ENCODE measurements around the gene CES1. TPM values are rescaled to one million over a fixed set of nuclear protein-coding genes. Genes with fewer than 3 reads are reported as not detected.
A peak's percentile ranks its signal among the peaks of the same experiment; 100 is the strongest.

The CES1 gene
- total and polyA plus RNA-seq, 2 of the 8 experiments (the other 6 are each of a cell fraction or from before 2014, with no cell fraction given): 0.91 to 1.2 TPM

DNA sequence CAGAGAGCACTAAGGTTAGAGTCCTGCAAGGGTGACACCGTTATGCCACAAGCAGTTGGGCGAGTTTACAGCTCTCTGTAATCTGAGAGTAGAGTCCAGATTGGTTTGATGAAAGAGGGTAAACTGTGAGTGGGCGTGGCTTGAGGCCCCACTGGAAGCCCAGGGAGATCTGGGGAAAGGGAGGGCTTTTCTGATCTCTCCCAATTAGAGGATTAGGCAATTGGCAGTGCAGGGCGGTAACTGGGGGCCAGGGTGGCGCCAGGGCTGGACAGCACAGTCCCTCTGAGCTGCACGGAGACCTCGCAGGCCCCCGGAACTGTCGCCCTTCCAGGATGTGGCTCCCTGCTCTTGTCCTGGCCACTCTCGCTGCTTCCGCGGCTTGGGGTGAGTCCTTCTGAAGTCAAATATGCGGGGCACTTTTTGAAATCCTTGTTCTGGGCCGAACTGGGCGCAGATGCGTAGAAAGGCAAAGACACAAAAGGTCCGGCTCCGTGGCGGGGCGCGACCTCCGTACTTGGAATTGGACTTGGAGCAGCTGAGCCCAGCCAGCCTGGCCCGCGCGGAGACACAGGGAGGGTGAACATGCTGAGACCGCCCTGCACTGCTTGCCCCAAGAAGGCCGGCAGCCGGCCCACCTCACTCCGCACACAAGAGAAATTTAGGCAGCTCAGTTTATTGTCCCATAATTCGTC, 72.4 kb downstream of the CES1 start:
- peak overlapping the region in 1 of 4 experiments; percentile 35; a peak in 2 of 8 replicates for H3K4me3 ChIP-seq (ENCODE audit: extremely low read depth in 1 of 4, insufficient read depth in 2 of 4, low read depth in 3 of 4, low read length in 4 of 4)
- FAIRE-seq (no peak), DNase-seq (ENCODE audit: low read depth in 1 of 2, low spot score in 2 of 2) (peak in 1 of 2 experiments; percentile 62)
- H3K27me3 ChIP-seq (replicated peaks in 1 of 4; ENCODE audit: control insufficient read depth in 3 of 4, extremely low read depth in 1 of 4, insufficient read depth in 3 of 4, low read length in 3 of 4): peaks cover 0 to 18% (median 2%) of the 10 kb centered on the region in 4 experiments; a peak in 4 of 7 replicates
- no peak overlapping the region for H3K23ac ChIP-seq (ENCODE audit: insufficient read length)
- H2BK15ac ChIP-seq (ENCODE audit: low read length): no peak overlapping the region
- POLR2A ChIA-PET (ENCODE audit: partially characterized antibody): no interaction called here
- no peak overlapping the region for H2BK5ac ChIP-seq (ENCODE audit: low read depth, low read length)
- H3K14ac ChIP-seq (ENCODE audit: insufficient read length): no peak overlapping the region
- H3K4ac ChIP-seq (replicated peaks; ENCODE audit: insufficient read length, low read depth, low read length): no peak overlapping the region
- H4K20me1 ChIP-seq (replicated peaks in 1 of 2; ENCODE audit: control insufficient read depth in 1 of 2, insufficient read depth in 2 of 2, low read length in 2 of 2): no peaks in the 10 kb centered on the region
- H3K9ac ChIP-seq (replicated peaks in 1 of 4; ENCODE audit: extremely low read depth in 1 of 4, low read depth in 3 of 4, low read length in 3 of 4): no peak overlapping the region
- no peak overlapping the region for H4K8ac ChIP-seq (ENCODE audit: extremely low read depth, insufficient read depth, low read length)
- no peaks in the 10 kb centered on the region for H3K23me2 ChIP-seq (ENCODE audit: low read depth, low read length)
- H4K5ac ChIP-seq (ENCODE audit: insufficient read length, low read depth, low read length): no peak overlapping the region
- H3K79me2 ChIP-seq (ENCODE audit: control insufficient read depth in 1 of 2, insufficient read depth in 2 of 2, low read length in 2 of 2): no peaks in the 10 kb centered on the region
- H2AFZ ChIP-seq (ENCODE audit: low read length): no peak overlapping the region
- no peaks in the 10 kb centered on the region for H3K9me3 ChIP-seq (ENCODE audit: insufficient read depth in 2 of 2, low read depth in 1 of 2, low read length in 1 of 2)
- no peak overlapping the region for H3K27ac ChIP-seq (ENCODE audit: low read depth, low read length)
- H3K18ac ChIP-seq (ENCODE audit: extremely low read depth, low read length): no peak overlapping the region
- peaks cover 0 to 5% (median 0%) of the 10 kb centered on the region in 4 experiments; a peak in 3 of 7 replicates for H3K4me1 ChIP-seq (replicated peaks in 1 of 4; ENCODE audit: control insufficient read depth in 3 of 4, insufficient read depth in 4 of 4, low read length in 3 of 4)
- H3K36me3 ChIP-seq (ENCODE audit: control insufficient read depth in 2 of 4, insufficient read depth in 4 of 4, low read length in 3 of 4): no peaks in the 10 kb centered on the region
- CTCF ChIA-PET (ENCODE audit: partially characterized antibody): interaction anchor here (0.6 to 1.4 kb wide), 2 partner anchors 44 to 81 kb away, joined by 3 read pairs; no protein-coding TSS in a partner anchor
- H3K56ac ChIP-seq (replicated peaks; ENCODE audit: insufficient read length, low read depth, low read length): no peak overlapping the region
- H3K79me1 ChIP-seq (ENCODE audit: low read depth, low read length): no peaks in the 10 kb centered on the region
- no peak overlapping the region for H4K91ac ChIP-seq (replicated peaks; ENCODE audit: insufficient read length, low read length)
- H2BK120ac ChIP-seq (replicated peaks; ENCODE audit: low read depth, low read length): no peak overlapping the region
- no peak overlapping the region for H2BK12ac ChIP-seq (ENCODE audit: low read depth, low read length)
- H3K4me2 ChIP-seq (ENCODE audit: insufficient read depth in 1 of 2, low read depth in 2 of 2, low read length in 2 of 2): peak overlapping the region; percentile 38 to 52
- no peak overlapping the region for H2BK20ac ChIP-seq (ENCODE audit: low read length)
- H2AK5ac ChIP-seq (ENCODE audit: low read depth, low read length): no peak overlapping the region
- WGBS, 2 experiments (ENCODE audit: extremely low coverage in 1 of 2, insufficient coverage in 1 of 2, insufficient read length in 1 of 2, insufficient replicate concordance in 2 of 2, low coverage in 1 of 2, low lambda C conversion rate in 2 of 2, missing lambda C conversion rate in 1 of 2): 67% methylated on average over 28 of the region's 30 CpGs; no CpG with 5 or more reads in 1 of the 2 experiments
- no peak for TF ChIP-seq RFX5 (IDR thresholded peaks at IDR 0.05; ENCODE audit: borderline replicate concordance, low read depth, low read length)
- no peak for TF ChIP-seq KDM5A (IDR thresholded peaks at IDR 0.05; ENCODE audit: low read length)
- no peak for TF ChIP-seq RAD21 (IDR thresholded peaks at IDR 0.05 in 1 of 2, conservative IDR thresholded peaks at IDR 0.05 in 1 of 2; ENCODE audit: low read depth in 2 of 2, low read length in 2 of 2)
- no peak for TF ChIP-seq MAFK (IDR thresholded peaks at IDR 0.05; ENCODE audit: low read depth, low read length)

All from H1 (cell line).